HG02798 (cell line): ENCODE data around the gene EIF2B2.

Source experiments
- ATAC-seq: cut with Tn5 transposase; IDR thresholded peaks from one replicate; pipeline ENCODE4 v1.9.1; 2021; ENCODE audit warnings: mild to moderate bottlenecking; ENCODE audit not compliant: unreplicated experiment, poor library complexity

EIF2B2 gene

DNA sequence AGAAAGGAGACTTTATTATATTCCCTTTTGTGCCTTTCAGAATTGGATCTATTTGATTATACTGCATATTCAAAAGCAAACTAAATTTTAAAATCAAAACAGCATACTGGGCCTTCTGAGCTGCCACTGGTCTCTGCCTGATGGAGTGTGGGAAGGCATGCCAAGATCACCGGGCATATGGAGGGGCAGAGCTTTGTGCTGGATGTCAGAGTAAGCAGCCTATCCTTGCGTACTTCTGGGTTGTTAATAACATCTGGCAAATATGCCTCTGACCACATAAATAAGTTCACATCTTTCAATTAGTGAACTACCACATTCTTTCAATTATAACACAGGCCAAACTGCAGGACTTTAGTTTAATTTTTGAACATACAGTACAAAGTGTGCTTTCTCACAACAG, 30.2 kb downstream of the EIF2B2 start:
- no peak for ATAC-seq

DNA sequence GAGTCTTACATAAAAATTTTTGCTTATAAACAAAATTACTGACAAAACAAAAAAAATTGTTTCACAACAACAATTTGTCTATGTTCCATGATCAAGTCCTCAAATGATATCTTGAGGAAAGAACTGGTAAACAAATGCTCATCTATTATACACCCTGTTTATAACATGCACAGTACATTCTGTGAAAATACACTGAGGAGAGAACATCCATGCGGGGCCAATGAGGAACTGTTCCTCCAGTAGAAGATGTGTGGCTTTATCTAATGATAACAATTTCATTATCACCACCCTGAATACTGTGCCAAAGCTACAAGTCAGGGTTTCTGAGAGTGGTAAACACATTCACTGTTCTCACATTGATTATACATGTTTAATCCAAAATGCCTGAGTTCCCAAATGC, 37.8 kb downstream of the EIF2B2 start:
- no peak for ATAC-seq

DNA sequence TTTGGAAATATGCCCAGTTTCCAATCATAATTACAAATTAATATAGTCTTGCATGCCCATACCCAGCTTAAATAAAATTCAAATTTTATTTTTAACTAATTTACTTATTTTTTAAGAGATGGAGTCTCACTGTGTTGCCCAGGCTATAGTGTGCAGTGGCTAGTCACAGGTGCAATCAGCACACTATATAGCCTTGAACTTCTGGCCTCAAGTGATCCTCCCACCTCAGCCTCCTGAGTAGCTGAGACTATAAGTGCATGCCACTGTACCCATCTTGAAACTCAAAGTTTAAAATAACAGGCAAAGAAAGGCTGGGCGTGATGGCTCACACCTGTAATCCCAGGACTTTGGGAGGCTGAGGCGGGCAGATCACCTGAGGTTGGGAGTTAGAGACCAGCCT, 38.2 kb downstream of the EIF2B2 start:
- no peak for ATAC-seq

DNA sequence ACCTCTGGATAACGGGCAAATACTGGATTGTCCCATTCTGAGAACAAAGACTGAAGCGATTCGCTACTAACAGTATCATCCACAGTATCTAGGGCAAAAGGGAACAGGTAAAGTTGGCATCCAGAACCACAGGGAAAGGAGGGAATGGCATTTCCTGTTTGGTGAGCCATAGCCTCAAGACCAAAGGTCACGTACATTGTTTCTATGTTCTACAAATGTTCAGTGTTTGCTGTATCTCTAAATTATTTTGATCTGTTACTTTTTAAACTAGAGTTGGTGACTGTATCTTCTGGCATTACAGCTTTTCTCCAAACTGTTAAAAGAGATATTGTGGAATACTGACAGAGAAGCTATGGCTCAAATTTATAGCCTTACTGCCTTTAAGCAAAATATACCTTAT, 38.9 kb downstream of the EIF2B2 start:
- ATAC-seq: no peak

DNA sequence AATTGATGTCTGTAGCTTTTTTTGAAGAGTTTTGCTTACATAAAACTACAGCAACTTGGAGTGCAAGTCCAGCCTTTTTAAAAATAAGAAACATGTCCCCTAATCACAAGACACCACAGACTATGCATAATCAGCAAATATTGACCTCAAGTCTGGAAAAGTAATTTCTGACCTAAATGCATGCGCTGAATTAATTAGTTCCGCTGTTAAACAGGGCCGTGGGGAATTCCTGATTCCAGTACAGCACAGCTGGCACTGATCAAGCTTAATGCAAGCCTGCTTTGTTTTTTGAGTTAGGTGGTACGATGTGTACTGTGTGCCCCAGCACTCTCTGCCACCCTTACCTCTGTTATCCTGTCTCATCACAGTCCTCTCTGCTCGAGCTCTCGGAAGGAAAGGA, 39.3 kb downstream of the EIF2B2 start:
- no peak for ATAC-seq

DNA sequence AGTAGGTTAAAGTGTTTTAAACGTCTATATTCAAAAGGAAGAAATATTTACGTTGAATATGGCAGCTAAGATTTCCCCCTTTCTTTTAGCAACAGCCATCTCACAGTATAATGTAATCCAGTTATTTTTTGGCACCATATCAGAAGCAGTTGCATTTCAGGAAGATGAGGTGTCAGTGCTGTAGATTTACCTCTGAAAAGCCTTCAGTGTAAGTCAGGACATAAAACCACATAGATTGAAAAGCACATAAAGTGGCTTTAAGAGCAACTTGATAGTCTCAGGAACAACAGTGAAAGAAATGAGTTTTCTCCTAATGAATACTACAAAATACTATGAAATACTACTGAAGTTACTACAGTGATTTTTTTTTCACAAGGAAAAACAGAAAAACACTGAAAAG, 41.6 kb downstream of the EIF2B2 start:
- ATAC-seq: no peak

DNA sequence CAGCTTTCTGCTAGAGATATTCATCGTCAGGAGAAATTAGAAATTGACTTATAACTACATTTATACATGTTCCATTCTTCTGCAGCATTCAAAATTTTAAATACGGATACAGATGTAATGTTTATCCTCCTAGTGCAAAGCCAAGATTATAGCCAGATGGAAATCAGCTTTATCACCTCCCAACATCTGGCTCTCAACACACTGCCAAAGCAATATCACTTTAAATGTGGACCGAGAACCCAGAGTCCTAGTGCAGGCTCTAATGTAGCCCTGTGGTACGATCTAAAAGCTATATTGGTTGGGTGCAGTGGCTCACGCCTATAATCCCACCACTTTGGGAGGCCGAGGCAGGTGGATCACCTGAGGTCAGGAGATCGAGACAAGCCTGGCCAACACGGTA, 42.0 kb downstream of the EIF2B2 start:
- no peak for ATAC-seq

DNA sequence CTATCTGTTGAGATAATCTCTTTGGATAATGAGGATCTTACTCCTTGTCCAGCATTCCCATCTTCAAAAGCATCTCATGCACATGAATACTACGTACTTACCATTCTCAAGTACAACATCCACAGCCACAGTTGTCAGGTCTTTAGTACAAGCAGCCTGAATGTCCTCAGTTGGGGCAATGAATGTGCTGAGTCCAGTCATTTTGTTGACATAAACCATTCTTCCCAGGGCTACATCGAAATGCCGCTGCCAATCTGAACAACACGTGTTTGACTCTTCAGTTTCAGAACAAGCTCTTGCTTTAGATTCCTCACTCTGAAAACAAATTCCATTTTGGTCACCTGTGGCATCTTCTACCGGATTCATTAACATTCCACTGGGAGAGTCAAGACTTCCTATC, 43.6 kb downstream of the EIF2B2 start:
- ATAC-seq: no peak

DNA sequence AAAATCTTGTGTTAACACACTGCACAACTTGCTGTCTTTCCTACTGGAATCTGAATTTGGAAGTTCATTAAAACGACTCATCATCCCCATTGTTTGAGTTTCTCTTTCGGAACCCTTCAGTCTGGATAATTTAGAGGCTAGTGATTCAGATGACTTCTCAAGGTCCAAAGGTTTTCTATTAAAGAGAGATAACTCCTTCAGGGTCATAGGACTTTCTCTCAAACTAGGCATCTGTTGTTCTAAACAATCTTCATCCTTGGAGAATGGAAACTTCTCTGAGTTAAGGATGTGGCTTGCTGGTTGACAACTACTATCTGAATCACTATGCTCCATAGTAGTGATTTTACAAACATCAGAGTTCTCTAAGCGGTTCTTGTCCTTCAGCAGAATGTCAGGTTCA, 44.2 kb downstream of the EIF2B2 start:
- no peak for ATAC-seq

DNA sequence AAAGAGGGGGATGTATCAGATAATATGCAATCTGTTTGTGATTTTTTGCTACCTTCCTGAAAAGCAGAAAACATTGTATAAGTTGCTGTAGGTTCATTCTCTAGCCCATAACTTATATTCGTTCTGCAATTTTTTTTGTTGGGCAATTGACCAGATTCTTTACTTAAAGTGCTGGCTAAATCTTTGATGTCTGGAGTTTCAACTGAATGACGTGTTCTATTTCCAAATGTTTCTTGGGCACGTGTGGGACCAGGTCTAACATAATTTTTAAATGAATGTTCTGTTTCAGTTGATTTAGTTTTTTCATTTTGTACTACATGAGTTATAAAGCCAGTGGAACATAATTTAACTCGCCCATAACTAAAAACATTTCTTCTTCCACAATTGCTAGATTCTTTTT, 44.8 kb downstream of the EIF2B2 start:
- ATAC-seq: no peak

DNA sequence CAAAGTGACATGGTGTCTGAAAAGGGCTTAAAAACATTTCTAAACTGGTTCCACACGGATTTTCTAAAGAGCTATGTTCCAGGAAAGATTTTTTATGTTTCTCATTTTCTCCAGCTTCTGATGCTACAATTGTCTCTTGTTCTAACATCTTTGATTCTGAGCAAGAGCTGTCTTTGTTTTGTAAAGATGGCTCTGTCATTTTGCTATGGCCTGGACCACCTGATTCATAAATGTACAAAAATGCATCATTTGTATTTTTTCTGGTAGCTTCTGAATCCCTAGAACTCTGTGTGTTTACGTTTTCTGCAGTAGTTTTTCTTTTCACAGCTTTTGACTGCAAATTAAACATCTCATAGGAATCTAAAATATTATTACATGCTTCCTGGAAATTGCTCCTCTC, 45.4 kb downstream of the EIF2B2 start:
- ATAC-seq: no peak

DNA sequence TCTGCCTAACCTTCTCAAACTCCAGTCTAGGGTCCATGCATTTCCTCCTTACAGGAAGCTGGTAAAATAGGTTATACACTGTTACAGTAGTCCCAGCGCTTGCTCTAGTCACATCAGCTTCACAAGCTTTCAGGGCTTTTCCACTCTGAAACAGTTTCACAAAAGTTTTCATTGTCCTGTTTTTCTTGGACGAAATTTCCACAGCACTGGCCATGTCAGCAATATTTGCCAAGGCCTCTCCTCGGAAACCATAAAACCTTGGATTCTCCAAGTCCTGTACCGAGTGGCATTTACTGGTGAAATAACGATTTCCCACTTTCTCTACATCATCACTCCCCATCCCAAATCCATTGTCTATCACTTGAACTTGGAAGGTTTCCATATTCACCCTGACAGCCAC, 46.4 kb downstream of the EIF2B2 start:
- ATAC-seq: no peak

DNA sequence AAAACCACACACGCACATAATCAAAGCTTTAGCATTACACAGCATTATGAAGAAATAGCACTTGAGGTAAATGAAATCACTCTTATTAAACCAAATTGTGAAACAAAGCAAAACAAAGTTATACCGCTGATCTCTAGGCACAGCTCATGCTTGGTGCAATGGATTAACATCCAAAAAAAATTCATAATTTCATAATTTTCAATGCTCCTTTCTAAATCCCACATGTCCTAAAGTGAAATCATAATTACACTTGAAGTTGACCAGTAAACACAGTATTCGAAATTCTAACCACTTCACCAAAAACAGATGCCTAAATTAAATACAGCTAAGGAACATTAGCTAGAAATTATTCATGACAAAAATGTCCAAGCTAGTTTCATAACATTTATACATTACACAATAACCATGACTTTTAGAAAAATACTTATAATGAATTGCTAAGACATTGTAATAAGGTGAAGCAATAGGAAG, 47.0 kb downstream of the EIF2B2 start:
- ATAC-seq: no peak

DNA sequence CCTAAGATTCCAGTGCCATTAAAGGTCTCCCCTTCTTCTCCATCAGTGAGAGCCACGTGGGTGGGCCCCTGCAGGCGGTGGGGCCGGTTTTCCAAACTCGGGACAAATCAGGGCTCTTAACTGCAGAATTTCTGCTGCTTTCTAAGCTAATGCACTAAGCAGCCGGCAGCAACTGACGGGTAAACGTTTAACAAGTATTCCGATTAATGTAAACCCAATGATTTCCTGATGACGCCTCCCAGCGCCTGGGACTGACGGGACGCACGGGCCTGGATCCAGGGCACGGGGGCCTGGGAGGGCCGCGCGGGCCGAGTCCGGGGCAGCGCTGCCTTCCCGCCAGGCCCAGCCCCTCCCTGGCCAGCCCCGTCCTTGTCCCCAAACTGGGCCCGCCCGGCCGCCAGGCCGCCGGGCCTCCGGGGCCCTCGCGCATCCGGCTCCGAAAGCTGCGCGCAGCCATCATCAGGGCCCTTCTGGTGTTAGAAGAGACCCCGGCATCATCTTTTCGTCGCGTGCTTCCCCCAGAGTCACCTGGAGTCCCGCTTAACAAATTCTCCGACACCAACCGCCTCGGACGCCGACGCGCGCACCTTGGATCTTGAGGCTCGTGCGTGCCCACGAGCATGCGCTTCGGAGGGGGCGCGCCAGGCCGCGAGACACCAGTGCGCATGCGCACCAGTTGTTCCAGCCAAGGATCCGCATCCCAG, 48.3 kb downstream of the EIF2B2 start, which contains the start of gene MLH3:
Gene MLH3 (minus strand): TSS at position 616 of the 704 bp plus-strand sequence. CDS start 1,812 bp downstream, outside the sequence.
- peak; percentile 88 for ATAC-seq

DNA sequence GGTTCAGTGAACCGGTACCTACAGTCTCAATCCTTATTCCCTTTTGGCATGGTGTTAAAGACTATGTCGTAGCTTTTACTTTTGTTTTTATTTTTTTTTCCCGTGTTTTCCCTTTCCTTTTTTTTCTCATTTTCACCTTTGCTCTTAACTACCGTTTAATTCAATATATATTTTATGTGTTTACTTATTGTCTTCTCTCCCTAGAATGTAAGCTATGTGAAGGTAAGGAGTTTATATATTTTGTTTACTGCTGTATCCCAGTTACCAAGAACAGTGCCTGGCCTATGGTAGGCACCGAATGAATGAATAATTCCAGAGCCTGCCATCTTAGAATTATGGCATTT, 48.8 kb downstream of the EIF2B2 start:
- no peak for ATAC-seq

DNA sequence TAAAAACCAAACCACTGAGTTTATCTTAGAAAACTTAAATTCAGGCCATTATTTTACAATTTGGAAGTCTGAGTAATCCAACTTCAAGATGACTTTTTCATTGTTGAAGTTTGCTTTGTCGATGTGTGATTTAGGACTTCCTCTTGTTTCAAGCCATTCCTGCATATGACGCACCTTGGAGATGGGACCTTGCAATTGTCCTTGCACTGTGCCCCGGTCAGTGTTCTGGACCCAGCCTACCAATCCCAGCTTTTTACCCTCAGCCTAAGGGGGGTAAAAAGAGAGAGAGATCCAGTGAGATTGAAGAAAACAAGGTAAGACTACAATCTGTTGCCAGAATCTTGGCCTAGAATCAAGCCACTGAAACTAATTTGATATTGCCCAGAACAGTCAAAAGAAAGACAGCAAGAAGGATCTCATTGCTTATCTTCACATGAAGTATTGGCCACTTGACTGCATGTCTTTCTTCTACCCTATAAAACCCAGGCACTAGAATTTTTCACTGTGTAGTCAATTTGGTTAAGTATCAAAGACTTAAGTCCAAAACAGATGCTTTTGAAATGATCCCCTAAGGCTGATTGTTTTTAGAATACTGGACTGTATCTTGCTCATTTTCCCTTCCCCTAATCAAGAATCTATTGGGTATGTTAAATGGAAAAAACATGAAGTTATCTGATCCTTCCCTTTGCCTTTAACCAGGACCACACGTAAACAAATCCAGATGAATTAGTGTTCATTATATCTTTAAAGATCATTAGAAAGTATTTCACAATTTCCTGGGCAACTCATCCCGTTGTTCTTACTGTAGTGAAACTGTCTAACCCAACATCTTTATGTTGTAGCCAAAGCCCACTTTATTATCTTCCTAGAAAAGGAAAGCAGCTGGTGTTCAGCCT, 50.9 kb downstream of the EIF2B2 start:
- no peak for ATAC-seq

DNA sequence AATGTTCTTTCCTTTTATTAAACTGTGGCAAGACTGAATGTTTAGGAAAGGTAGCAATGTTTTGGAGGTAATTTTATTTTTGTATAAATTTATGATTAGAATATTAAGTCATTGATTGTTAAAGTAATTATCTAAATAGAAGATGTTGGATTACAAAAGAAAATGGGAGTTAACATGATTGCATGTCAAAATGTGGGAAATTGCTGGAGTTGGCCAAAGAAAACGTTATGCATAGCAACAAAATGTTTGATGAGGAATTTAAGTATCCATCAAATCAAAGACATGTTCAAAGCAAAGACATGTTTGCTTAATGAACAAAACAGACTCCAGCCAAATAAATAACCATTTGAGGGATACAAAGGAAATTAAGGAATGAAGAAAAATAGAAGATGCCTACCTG, 51.7 kb downstream of the EIF2B2 start:
- ATAC-seq: no peak

DNA sequence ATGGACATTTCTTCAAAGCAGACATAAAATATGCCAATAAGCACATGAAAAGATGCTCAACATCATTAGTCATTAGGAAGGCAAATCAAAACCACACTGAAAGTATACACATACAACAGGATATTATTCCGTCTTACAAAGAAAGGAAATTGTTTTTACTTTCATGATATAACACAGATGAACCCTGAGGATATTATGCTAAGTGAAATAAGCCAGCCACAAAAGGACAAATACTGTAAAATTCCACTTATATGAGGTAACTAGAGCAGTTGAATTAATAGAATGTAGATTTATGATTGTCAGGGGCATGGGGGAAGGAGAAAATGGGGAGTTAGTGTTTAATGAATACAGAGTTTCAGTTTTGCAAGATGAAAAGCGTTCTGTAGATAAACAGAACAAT, 56.9 kb downstream of the EIF2B2 start:
- ATAC-seq: no peak

DNA sequence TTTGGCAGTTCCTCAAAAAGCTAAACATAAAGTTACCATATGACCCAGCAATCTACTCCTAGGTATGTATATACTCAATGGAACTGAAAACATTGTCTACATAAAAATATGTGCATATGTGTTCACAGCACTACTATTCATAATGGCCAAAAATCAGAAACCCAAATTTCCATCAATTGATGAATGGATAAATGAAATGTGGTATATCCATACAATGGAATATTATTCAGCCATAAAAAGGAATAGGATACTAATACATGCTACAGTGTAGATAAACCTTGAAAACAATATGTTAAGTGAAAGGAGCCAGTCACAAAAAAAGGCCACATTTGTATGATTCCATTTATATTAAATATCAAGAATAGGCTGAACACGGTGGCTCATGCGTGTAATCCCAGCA, 57.7 kb downstream of the EIF2B2 start:
- no peak for ATAC-seq
